GM18873 (cell line): ENCODE measurements around the gene STKLD1.
"Not testable (repeated sequence)": the region's sequence is repeated elsewhere in the genome, so short reads cannot be mapped to it uniquely, and the experiment has no call there.

Source experiments
- ATAC-seq: cut with Tn5 transposase; IDR thresholded peaks from one replicate; pipeline ENCODE4 v1.9.1; 2021; ENCODE audit warnings: mild to moderate bottlenecking, moderate library complexity, moderate number of reproducible peaks; ENCODE audit not compliant: unreplicated experiment, low FRiP score

Gene STKLD1

DNA sequence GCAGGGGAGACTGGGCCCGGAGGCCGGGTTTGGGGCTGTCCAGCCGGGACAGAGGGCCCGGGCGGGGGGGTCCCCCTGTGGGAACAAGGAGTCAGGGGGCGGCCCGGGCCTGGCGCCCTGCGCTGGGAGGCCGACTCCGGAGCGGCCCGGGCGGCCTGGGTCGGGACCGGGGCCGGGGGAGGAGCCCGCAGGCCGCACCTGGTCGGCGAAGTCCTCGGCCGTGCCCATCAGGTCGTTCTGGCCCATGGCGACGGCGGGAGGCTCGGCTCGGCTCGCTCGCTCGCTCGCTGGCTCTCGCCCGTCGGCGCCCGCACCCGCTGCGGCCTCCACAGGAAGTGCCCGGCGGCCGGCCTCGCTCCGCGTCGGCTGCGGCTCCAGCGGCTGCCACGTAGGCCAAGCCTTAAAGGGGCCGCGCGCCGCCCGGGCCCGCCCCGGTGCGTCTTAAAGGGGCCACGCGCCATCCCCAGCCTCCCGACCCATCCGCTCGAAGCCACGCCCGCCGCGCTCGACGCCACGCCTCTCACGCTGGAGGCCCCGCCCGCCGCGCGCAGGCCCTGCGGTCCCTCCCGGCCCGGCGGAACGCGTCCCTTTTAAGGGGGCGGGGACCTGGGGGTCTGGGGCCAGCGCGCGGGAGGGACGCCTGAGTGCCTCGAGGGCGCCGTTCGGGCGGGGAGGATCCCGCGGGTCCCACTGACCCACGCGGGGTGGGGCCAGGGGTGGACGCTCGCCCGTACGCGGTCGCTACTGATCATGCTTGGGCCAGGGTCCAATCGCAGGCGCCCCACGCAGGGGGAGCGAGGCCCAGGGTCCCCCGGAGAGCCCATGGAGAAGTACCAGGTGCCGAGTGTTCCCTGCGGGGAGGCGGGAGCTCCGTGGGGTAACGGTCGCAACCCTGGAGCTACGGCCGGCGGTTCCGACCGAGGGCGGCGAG lies at the start of gene STKLD1, which contains the start of gene SURF4:
Gene STKLD1 (plus strand): TSS at position 643 of the 931 bp plus-strand sequence. CDS start 108 bp downstream, at position 751.
Gene SURF4 (minus strand): TSS at position 337 of the 931 bp plus-strand sequence. CDS start 91 bp downstream, at position 246.
- peak; percentile 77 for ATAC-seq

DNA sequence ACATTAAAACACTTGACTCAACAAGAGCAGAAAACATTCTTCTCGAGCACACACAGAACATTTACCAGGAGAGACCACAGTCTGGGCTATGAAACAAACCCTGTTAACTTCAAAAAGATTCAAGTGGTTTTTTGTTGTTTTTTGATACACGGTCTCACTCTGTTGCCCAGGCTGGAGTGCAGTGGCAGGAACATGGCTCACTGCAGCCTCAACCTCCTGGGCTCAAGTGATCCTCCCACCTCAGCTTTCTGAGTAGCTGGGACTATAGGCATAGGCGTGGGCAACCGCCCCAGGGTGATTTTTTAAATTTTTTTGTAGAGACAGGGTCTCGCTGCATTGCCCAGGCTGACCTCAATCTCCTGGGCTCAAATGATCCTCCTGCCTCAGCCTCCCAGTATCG lies 49.1 kb upstream of the STKLD1 start:
- ATAC-seq = not testable (repeated sequence)

GRCh38 chr9:133327834-133328484 lies 48.2 kb upstream of the STKLD1 start:
- ATAC-seq = no peak

GRCh38 chr9:133329306-133330156 lies 46.6 kb upstream of the STKLD1 start:
- not testable (repeated sequence) for ATAC-seq

GRCh38 chr9:133331221-133331620 lies 44.9 kb upstream of the STKLD1 start:
- no peak for ATAC-seq

- no peak for ATAC-seq
Observed at GRCh38 chr9:133331641-133332380, 44.4 kb upstream of the STKLD1 start.

GRCh38 chr9:133332381-133332730 lies 43.8 kb upstream of the STKLD1 start:
- no peak for ATAC-seq

DNA sequence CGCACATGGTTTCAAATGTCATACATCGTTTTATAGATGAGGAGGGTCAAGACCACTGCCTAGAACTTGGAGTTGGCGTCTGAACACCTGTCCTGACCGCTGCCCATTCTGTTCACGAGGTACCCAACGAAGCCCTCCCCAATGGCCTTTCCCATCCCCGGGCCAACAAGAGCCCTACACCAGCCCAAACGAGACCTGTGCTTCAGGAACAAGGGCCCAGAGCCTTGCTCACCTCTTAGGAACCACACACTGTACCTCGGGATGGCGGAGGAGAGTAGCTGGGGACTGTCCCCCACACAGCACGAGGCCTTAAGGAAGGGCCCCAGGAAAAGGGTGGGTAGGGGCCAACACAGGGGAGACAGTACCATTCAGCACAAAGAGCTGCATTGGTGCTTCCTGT lies 43.2 kb upstream of the STKLD1 start:
- no peak for ATAC-seq

- no peak for ATAC-seq
Observed at GRCh38 chr9:133333566-133333965, 42.6 kb upstream of the STKLD1 start.

DNA sequence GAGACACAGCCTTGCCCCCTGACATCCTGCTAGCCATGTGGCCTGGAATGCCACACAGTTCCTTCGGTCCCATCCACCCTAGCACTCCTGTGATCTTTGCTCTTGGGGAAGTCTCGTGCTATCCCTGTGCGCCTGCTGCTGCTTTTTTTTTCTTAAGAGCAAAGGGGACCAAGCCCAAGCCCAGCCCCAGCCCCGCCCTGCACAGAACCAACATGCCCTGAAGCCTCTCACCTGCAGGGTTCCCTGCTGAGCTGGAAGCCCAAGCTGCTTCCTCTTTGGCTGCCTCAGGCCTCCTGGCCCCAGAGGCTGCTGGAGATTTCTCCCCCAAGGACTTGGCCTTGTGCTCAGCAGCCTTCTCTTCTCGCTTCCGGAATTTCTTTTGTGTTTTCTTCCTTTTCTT lies 42.0 kb upstream of the STKLD1 start:
- ATAC-seq = no peak

DNA sequence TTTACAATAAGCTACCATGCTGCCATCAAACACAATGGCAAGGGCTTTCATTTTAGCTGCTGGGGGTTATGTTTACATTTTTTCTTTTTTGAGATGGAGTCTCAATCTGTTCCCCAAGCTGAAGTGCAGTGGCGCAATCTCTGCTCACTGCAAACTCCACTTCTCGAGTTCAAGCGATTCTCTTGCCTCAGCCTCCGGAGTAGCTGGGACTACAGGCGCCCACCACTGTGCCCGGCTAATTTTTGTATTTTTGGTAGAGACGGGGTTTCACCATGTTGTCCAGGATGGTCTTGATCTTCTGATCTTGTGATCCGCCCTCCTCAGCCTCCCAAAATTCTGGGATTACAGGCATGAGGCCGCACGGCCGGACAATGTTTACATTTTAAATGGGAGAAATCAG lies 41.3 kb upstream of the STKLD1 start:
- not testable (repeated sequence) for ATAC-seq

DNA sequence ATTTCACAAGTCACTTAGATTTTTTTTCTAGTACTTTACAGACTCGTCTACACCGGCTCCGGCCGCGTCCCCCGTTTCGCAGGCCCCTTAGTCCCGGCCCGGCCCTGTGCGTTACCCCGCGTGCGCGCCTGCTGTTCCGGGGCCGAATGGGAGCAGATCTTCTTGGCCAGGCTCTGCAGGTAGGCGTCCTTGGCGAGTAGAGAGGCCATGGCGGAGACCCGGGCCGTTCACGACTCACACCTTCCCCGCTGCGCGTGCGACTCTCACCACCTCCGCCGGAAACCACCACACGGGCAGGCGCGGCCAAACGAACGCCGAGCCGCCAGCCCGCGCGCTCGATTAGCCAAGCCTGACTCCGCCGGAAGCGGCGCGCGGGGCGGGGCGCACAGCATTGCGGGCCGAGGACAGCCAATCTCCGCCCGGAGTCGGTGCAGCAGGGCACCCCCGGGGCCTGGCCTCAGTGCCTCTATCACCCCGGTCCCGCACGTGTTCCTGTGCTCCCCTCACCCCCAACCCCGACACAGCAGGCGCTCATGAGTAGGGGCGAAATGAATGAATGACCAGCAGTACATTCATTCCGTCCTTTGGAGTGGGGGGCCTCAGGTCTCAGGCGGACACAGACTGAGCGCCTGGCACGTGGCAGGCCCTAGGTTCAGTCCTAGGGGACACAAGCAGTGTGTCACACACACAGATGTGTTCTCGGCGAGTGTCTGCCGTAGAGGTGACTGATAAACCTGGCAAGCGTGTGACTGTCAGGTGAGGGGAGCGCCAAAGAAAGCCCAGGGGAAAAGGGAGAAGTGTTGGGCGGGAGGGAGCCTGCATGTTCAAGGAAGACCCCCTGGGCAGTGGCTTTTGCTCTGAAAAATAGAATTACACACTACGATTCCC lies 40.0 kb upstream of the STKLD1 start, which contains the start of gene SURF6:
Gene SURF6 (minus strand): TSS at position 265 of the 888 bp plus-strand sequence. CDS start 56 bp downstream, at position 209.
- ATAC-seq = peak; percentile 73

- ATAC-seq = no peak
Observed at GRCh38 chr9:133339641-133340040, 36.5 kb upstream of the STKLD1 start.

DNA sequence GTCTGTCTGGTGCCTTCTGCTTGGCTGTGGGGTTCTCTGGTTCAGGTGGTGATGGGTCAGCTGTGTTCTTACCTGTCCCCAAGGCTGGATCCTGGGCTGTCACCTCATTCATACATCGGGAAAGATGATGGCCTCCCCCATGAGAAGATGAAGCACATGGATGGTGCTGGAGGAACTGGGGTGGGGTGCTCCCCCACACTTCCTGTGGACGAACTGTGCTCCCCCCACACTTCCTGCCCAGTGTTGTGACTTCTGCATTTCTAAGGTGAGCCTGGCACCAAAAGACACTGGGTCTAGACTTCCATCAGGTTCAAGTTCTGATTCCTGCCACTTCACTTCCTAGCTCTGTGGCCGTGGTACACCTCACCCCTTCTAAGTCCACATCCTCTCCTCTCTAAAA lies 35.9 kb upstream of the STKLD1 start:
- no peak for ATAC-seq

DNA sequence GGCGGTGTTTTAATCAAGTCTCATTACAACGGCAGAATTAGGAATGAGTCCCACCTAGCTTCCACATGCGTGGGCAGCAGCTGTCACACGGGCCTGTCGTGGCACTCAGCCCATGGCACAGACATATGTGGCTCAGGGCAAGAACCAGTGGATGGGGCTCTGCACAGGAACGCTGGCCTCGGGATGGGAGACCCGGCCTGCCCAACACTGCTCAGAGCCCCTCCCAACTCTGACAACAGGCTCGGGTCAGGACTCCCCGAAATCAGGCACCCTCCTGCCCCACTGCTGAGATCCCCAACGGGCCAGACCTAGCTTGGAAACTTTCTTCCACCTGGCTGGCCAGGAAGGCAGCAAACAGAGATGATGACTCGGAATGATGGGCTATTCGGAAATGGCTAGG lies 35.2 kb upstream of the STKLD1 start:
- ATAC-seq = no peak

DNA sequence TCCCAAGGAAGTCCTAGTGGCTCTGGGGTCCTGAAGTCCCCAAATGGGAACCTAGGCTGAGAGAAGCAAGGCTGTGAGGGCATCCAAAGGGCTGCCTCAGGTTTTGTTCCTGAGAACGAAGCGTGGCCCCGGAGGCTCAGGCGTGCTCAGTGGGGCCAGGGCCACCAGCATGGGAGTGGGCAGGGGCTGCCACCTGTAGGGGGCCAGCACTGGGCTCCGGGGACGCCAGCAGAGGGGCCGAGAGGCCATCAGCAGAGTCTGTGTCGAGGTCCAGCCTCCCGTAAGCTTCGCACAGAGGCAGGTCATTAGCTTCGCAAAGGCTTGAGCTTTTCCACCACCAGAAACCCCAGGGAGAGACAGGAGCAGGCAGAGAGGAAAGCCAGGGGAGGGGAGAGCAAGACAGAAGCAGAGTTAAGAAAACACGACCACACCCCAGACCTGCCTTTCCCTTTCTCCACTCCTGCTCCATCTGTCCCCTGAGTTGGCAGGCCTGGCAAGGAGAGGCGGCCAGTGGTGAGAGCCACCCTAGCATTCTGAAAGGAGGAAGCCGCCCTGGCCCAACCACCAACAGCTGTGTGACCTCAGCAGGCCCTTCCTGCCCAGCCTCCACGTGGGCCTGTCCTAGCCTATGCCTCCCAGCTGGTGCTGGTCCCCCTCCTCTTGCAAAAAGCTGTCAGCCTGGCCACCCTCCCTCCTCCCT lies 34.6 kb upstream of the STKLD1 start:
- no peak for ATAC-seq

DNA sequence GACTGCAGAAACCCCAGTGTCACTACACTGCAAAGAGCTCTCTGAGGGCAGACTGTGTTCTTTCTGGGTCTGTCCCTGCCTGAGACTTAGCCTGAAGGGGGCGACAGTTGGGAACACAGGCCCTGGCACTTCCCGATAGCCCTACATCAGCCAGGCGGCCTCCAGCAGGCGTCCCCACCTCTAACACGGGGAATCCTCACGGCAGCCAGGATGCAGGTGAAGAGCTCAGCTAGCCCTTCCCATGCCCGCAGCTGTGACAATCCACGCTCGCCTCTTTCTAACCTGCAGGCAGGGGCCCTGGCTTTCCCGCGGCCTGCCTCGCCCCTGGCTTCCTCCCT lies 34.1 kb upstream of the STKLD1 start:
- ATAC-seq = no peak

- no peak for ATAC-seq
Observed at GRCh38 chr9:133342570-133342969, 33.6 kb upstream of the STKLD1 start.
